Activated T-cell treated with anti-CD3 and anti-CD28 coated beads, Interleukin-2, amount 50 U/mL, for 72 hours (primary cell): ENCODE data around the gene PHF13. TPM values are rescaled to one million over a fixed set of nuclear protein-coding genes. Genes with fewer than 3 reads are reported as not detected.

Experiments
- ATAC-seq, 2 donors: fragments of 150-1000 bp; cut with Tn5 transposase; replicated peaks in 1 of 2; 2 replicates each; pipeline ENCODE4 v1.10.0; 2021; ENCODE audit warnings: moderate library complexity in 2 of 2, mild to moderate bottlenecking in 1 of 2
- DNase-seq, 2 donors: peaks; one replicate each; pipeline ENCODE4 v3.0.0; 2021 to 2022; ENCODE audit warnings: mixed read lengths in 1 of 2
- H3K27ac Mint-ChIP-seq: one replicate; pipeline ENCODE4 v1.8.0; 2022; ENCODE audit warnings: mild to moderate bottlenecking, moderate library complexity, mixed read lengths
- H3K27me3 Mint-ChIP-seq: one replicate; pipeline ENCODE4 v1.8.0; 2022; ENCODE audit warnings: low read depth, mixed read lengths
- H3K36me3 Mint-ChIP-seq, 2 donors: one replicate each; pipeline ENCODE4 v1.8.0; 2022; ENCODE audit warnings: mixed read lengths in 2 of 2, mild to moderate bottlenecking in 1 of 2; ENCODE audit not compliant: insufficient read depth in 2 of 2
- H3K4me1 Mint-ChIP-seq: one replicate; pipeline ENCODE4 v1.8.0; 2022; ENCODE audit warnings: low read depth, mixed read lengths
- H3K4me3 Mint-ChIP-seq, 2 donors: one replicate each; pipeline ENCODE4 v1.8.0; 2022; ENCODE audit warnings: mild to moderate bottlenecking in 2 of 2, mixed read lengths in 2 of 2, moderate library complexity in 2 of 2
- H3K9me3 Mint-ChIP-seq, 2 donors: one replicate each; pipeline ENCODE4 v1.8.0; 2022; ENCODE audit warnings: mixed read lengths in 2 of 2
- total RNA-seq, 2 donors: library from RNA; stranded (reverse); gene quantifications; one replicate each; pipeline ENCODE4 v1.2.3, GENCODE V29; 2022

Gene PHF13
- total RNA-seq, 2 donors from 2014 or later, result 16.5 to 19.3 TPM

- ATAC-seq (no peak), DNase-seq (no peak)
- Mint-ChIP-seq H3K27me3 (no peaks in the 10 kb centered on the region), H3K36me3 (peaks cover 2 to 12% of the 10 kb centered on the region in 2 donors), H3K4me1 (peaks cover 16% of the 10 kb centered on the region), H3K27ac (no peak overlapping the region), H3K4me3 (no peak overlapping the region), H3K9me3 (no peaks in the 10 kb centered on the region)
Observed at GRCh38 chr1:6621429-6622391, 8.2 kb downstream of the PHF13 start.

GRCh38 chr1:6622396-6623152, 9.0 kb downstream of the PHF13 start:
- no peaks in the 10 kb centered on the region for H3K9me3 Mint-ChIP-seq
- ATAC-seq (no peak), DNase-seq (no peak)
- H3K4me1 Mint-ChIP-seq, result peaks cover 23% of the 10 kb centered on the region
- H3K36me3 Mint-ChIP-seq, result peaks cover 3 to 12% of the 10 kb centered on the region in 2 donors
- H3K4me3 Mint-ChIP-seq, result no peak overlapping the region
- H3K27me3 Mint-ChIP-seq, result no peaks in the 10 kb centered on the region
- H3K27ac Mint-ChIP-seq, result no peak overlapping the region

GRCh38 chr1:6623269-6623965, 9.9 kb downstream of the PHF13 start:
- no peaks in the 10 kb centered on the region for H3K9me3 Mint-ChIP-seq
- peaks cover 4 to 15% of the 10 kb centered on the region in 2 donors for H3K36me3 Mint-ChIP-seq
- H3K27ac Mint-ChIP-seq, result no peak overlapping the region
- ATAC-seq (no peak), DNase-seq (no peak)
- peaks cover 26% of the 10 kb centered on the region for H3K4me1 Mint-ChIP-seq
- no peaks in the 10 kb centered on the region for H3K27me3 Mint-ChIP-seq
- peak overlapping the region in 1 of 2 donors; percentile 41 for H3K4me3 Mint-ChIP-seq

- H3K36me3 Mint-ChIP-seq, result peaks cover 4 to 17% of the 10 kb centered on the region in 2 donors
- no peaks in the 10 kb centered on the region for H3K9me3 Mint-ChIP-seq
- H3K4me1 Mint-ChIP-seq, result peaks cover 26% of the 10 kb centered on the region
- peak within 1 kb of the TSS; percentile 85 for H3K27ac Mint-ChIP-seq
- ATAC-seq (peak; percentile 94 to 96), DNase-seq (peak; percentile 90 to 91)
- no peaks in the 10 kb centered on the region for H3K27me3 Mint-ChIP-seq
- peak within 1 kb of the TSS; percentile 88 to 91 for H3K4me3 Mint-ChIP-seq
Observed at GRCh38 chr1:6624710-6625583, 11.4 kb downstream of the PHF13 start, which contains the start of gene THAP3. THAP3 (plus strand) TSS chr1:6624868; CDS start chr1:6625219, 351 bp downstream.

- peak overlapping the region; percentile 88 to 91 for H3K4me3 Mint-ChIP-seq
- peaks cover 4 to 13% of the 10 kb centered on the region in 2 donors for H3K36me3 Mint-ChIP-seq
- H3K27me3 Mint-ChIP-seq, result no peaks in the 10 kb centered on the region
- H3K4me1 Mint-ChIP-seq, result peaks cover 26% of the 10 kb centered on the region
- no peaks in the 10 kb centered on the region for H3K9me3 Mint-ChIP-seq
- DNase-seq, result peak in 1 of 2 donors; percentile 43
- peak overlapping the region; percentile 85 for H3K27ac Mint-ChIP-seq
- ATAC-seq, result peak; percentile 49 to 50
Observed at GRCh38 chr1:6625584-6626149, 12.1 kb downstream of the PHF13 start.

- H3K4me3 Mint-ChIP-seq, result peak overlapping the region; percentile 88 to 91
- H3K9me3 Mint-ChIP-seq, result no peaks in the 10 kb centered on the region
- no peak overlapping the region for H3K27ac Mint-ChIP-seq
- DNase-seq (no peak), ATAC-seq (no peak)
- peaks cover 26% of the 10 kb centered on the region for H3K4me1 Mint-ChIP-seq
- H3K27me3 Mint-ChIP-seq, result no peaks in the 10 kb centered on the region
- peaks cover 4 to 13% of the 10 kb centered on the region in 2 donors for H3K36me3 Mint-ChIP-seq
Observed at GRCh38 chr1:6627031-6627430, 13.5 kb downstream of the PHF13 start.

- no peak for ATAC-seq
- no peak for DNase-seq
- H3K27ac Mint-ChIP-seq, result peak overlapping the region; percentile 31
- no peaks in the 10 kb centered on the region for H3K9me3 Mint-ChIP-seq
- H3K4me3 Mint-ChIP-seq, result peak overlapping the region in 1 of 2 donors; percentile 6
- peaks cover 4 to 16% of the 10 kb centered on the region in 2 donors for H3K36me3 Mint-ChIP-seq
- H3K4me1 Mint-ChIP-seq, result peaks cover 26% of the 10 kb centered on the region
- no peaks in the 10 kb centered on the region for H3K27me3 Mint-ChIP-seq
Observed at GRCh38 chr1:6627841-6628545, 14.5 kb downstream of the PHF13 start.

GRCh38 chr1:6628971-6629479, 15.5 kb downstream of the PHF13 start:
- Mint-ChIP-seq H3K27me3 (no peaks in the 10 kb centered on the region), H3K4me3 (no peak overlapping the region), H3K36me3 (peaks cover 5 to 16% of the 10 kb centered on the region in 2 donors), H3K9me3 (no peaks in the 10 kb centered on the region), H3K27ac (no peak overlapping the region), H3K4me1 (peaks cover 26% of the 10 kb centered on the region)
- DNase-seq (no peak), ATAC-seq (no peak)

GRCh38 chr1:6630027-6630426, 16.5 kb downstream of the PHF13 start:
- Mint-ChIP-seq H3K9me3 (no peaks in the 10 kb centered on the region), H3K36me3 (peaks cover 5 to 16% of the 10 kb centered on the region in 2 donors), H3K4me3 (no peak overlapping the region), H3K4me1 (peaks cover 22% of the 10 kb centered on the region), H3K27ac (no peak overlapping the region), H3K27me3 (no peaks in the 10 kb centered on the region)
- ATAC-seq (no peak), DNase-seq (no peak)

- ATAC-seq (no peak), DNase-seq (no peak)
- Mint-ChIP-seq H3K9me3 (no peaks in the 10 kb centered on the region), H3K27me3 (no peaks in the 10 kb centered on the region), H3K4me3 (no peak overlapping the region), H3K36me3 (peaks cover 3 to 15% of the 10 kb centered on the region in 2 donors), H3K27ac (no peak overlapping the region), H3K4me1 (peaks cover 18% of the 10 kb centered on the region)
Observed at GRCh38 chr1:6631058-6631457, 17.5 kb downstream of the PHF13 start.
